HPDE6-E6E7 (cell line): ENCODE data around the gene VDR.
"Not testable (repeated sequence)": the region's sequence is repeated elsewhere in the genome, so short reads cannot be mapped to it uniquely, and the experiment has no call there.

Source experiments
- DNase-seq: peaks from one replicate; pipeline ENCODE4 v3.0.0; 2011; ENCODE audit warnings: missing footprints; ENCODE audit errors: extremely low spot score

VDR gene

GRCh38 chr12:47813511-47814196, 91.1 kb downstream of the VDR start:
- DNase-seq, result no peak

DNA sequence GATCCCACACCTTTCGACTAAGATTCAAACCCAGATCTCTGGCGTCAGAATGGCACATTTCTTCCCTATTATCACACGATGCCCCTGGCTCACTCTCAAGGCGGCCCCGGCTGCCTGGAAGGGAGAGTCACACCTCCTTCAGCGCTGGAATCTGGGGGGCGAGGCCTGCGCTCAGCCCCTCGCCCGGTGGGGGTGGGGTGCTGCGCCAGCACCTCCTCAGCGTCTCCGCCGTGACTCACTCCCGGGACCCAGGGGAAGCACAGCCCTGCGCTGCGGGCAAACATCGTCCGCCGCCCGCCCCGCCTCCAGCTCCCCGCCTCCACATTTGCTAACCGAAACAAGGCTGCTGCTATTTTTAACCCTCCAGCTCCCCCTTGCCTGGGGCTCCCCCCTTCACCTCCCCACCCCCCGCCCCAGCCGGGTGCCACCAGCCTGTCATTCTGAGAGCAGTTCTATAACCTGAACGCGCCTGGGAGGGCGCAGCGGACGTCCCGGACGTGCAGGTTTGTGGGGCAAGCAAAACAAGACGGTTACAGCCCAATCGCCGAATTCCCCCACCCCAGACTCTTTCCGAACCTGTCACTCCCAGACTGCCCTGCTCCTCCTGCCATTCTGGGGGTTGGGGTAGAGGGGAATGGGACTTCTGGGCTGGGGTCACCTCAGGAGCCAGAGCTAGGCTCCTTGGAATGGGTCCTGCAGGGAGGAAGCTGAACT, 91.8 kb downstream of the VDR start:
- DNase-seq, result peak; percentile 88

DNA sequence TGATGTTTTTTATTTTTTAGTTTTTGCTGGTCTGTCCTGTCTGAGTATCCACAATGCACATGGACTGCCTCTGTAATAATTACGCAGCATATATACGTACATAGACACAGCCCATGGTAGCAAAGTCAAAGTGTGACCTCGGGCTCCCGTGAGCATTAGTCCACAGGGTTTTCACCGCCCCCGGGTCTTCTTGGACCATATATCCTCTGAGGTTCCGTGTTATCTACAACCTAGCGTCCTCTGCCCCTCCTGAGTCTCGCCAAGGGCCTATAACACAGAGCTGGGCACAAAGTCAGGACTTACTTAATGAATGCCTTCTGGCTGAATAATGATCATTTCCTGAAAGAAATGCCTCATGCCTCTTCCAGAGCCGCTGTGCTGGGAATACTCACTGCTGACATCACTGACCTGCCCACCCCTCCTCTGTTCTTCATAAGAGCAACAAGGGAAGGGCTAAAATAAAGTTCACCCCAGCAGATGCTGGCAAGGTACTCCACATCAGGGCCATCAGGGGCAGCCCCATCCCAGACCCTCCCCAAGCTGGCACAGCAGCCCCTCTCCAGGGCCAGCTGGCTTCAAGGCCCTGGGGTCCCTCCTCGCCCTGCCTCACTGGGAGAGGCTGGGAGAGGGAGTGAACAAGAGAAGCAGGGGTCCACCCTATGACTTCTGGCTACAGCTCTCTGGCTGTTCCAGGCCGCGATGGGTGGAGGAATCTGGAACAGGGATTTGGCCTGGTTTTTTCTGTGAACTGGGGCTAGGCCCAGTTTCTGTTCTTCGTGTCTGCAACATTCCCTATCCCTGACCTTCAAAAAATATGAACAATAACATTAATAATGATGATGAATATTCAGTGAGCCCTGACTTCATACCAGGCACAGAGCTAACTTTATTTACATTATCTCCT, 93.0 kb downstream of the VDR start:
- DNase-seq, result no peak

- DNase-seq, result no peak
Measured at GRCh38 chr12:47811072-47811396, 93.8 kb downstream of the VDR start.

- DNase-seq, result not testable (repeated sequence)
Measured at GRCh38 chr12:47809518-47809917, 95.3 kb downstream of the VDR start.

GRCh38 chr12:47808574-47809365, 96.0 kb downstream of the VDR start:
- DNase-seq, result no peak

DNA sequence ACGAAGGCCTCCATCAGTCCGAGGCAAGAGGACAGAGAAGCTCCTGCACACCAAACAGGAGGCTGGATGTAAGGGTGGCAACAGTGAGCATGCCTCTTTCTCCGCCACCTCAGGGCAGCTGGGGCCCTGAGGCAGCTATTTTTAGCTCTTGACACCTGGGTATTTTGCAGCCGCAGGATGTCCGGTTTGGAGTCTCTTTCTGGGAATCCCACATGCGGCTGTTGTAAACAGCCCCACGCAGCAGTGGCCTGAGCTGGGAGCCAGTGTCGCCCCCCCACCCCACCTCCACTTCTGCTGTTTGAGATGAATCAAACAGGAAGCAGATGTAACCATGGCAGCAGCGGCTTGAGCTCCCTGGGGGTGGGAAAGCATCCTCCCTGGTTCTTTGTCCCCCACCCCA, 96.7 kb downstream of the VDR start:
- no peak for DNase-seq

DNA sequence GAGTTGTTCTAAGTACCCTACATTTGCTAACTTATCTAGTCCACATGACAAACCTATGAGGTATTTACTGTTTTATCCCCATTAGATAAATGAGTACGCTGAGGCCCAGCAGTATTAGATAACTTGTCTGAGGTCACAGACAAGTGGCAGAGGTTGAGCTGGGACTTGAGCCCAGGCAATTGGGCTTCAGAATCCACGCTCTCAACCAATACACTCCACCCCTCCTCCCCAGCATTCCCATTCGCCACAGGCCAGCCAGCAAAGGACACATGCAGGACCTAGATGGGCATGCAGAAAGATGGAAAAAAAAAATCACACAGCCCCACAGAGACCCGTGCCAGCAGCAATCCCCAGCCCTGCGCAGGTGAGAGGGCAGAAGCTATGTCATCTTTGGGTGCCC, 97.5 kb downstream of the VDR start:
- no peak for DNase-seq

DNA sequence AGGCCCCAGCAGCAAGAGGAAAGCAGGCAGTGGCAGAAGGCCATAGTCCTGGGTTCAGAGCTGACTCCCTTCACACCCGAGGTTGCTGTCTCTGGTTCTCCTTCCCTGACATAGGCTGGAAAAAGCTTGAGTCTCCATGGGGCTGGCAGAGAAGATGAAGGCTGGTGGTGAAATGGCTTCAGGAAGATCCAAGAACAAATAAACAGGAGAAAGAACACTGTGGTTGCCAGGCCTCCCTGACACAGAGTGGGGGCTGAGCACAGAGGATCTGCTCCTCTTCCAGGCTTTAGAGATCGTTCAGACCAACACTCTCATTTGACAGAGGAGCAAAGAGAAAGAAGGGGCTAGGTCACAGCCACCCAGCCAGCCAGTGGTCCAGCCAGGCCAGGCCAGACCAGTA, 99.4 kb downstream of the VDR start:
- DNase-seq, result no peak

GRCh38 chr12:47804171-47804570, 100.6 kb downstream of the VDR start:
- no peak for DNase-seq

DNA sequence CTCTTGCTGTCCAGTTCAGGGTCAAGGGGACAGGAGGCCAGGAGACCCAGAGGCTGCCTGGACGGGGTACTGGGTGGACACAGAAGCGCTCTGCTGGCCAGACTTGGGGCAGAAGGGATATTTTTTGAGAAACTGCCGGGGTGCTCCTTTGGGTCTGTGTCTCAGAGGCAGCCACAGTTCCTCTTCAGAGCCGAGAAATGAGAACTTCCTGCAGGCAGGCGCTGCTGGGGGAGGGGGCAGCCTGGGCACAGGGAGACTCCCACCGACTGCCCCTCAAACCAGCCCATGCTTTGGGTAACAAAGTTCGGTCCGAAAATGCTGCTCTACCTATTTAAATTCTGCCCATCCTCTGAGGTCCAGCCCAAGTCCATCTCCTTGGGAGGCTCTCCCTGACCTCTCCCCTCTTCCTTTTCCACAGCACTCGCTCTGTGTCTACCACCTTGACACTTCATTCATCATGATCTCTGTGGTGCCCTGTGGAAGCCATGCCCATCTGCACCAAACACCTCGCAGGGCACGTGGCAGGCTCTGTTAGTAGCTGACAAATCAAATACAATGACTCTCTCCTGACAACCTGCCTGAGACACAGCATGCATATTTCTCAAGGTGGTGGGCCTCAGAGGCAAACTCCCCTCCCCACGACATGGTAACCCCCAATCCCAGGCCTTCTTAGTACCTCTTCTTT, 101.5 kb downstream of the VDR start:
- no peak for DNase-seq

DNA sequence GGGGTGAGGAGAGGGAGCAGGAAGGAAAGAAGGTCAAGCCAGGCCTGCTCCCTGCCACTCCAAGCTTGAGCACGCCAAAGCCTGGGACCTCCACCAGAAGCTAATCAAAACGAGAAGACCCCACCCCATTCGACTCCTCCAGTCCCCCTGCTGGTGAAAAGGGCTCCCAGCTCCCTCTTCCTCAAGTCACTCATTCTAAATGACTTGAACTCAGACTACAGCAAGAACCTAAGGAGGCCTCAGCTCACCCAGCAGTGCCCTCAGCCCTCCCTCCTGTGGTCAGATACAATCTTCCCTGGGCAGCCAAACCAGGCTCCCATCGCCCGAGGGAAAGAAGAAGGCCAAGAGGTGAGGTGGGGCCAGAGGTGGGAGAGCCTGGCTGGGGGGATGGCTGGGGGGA, 102.5 kb downstream of the VDR start:
- no peak for DNase-seq

DNA sequence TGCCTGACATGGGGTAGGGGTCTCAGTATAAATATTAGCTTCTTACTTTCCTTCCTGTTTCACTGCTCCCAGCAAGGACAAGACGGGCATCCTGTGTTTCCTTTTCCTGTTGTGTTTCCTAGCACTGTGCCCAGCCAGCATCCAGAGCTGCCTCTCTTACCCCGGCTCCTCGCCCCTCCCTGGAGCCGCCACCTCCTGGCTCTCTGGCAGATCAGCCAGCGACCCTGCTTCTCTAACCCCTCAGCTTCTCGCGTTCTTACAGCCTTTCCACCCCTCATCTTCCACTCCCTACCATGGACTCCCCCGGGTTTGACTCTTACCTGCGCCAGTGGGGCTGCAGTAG, 102.9 kb downstream of the VDR start:
- no peak for DNase-seq

GRCh38 chr12:47801170-47801903, 103.5 kb downstream of the VDR start:
- DNase-seq, result no peak

GRCh38 chr12:47800582-47800981, 104.2 kb downstream of the VDR start:
- no peak for DNase-seq

DNA sequence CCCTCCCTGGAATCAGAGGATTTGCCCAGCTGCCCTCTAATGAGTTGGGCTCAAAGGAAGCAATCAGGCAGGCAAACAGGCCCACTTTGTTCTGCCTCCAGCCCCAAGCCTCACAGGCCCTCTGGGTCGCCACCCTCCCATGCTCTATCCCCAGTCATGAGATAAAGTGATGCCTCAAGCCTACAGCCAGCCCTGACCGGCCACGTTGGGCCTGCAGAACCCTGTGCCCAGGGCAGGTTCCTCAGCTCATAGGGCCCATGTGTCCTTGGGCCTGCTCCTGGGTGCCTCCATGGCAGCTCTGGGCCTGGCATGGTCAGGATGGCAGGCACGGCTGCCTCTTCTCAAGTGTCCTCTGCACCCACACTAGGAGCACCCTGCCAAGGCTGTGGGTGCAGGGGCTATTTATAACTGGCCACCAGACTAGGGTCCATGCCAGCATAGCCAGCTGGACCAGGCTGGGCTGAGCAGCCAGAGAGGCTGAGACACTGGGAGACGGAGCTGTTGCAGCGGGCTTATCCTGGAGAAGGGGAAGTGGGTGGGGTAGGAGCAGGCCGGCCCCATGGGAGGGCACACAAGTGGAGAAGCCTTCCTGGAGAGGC, 105.3 kb downstream of the VDR start:
- DNase-seq, result no peak

DNA sequence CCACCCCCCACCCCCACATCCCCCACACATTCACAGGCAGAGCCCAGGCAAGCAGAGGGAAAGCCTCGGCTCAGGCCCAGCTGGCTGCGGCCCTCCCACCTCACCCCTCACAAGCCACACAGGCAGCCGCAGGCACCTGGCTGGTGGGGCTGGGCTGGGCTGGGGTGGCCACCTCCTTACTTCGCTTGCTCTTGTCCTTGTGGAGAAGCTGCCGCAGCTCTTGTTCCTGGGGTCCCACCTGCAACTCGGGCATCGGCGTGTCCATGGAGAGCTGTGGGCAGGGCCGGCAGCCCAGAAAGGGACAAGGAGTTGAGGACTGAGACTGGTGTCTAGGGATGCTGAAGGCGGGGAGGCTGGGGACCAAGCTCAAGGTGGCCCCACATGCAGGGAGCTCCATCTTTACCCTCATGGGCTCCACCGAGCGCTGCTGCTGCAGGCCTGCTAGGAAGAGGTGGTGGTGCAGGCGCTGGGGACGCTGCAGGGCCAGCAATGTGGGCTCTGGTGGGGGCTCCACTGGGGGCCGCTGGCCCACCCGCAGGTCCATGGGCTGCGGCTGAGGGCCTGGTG, 106.3 kb downstream of the VDR start:
- DNase-seq, result no peak

DNA sequence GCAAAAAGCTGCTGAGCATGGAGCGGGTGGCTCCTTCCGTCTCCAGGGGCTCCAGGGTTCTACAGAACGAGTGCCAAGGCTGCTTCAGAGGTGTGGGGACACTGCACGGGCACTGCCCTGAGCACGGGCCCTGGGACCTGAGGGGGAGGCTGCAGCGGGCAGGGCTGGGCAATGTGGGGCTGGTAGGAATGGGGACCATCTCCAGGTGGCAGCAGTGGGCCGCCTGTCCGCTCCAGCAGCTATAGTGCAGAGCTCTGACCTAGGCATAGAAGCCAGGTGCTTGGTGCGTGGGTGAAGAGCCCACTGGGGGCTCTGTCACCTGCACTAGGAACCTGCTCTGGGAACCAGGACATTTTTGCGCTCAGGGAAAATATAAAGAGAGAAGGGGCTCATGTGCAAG, 107.4 kb downstream of the VDR start:
- DNase-seq, result no peak

DNA sequence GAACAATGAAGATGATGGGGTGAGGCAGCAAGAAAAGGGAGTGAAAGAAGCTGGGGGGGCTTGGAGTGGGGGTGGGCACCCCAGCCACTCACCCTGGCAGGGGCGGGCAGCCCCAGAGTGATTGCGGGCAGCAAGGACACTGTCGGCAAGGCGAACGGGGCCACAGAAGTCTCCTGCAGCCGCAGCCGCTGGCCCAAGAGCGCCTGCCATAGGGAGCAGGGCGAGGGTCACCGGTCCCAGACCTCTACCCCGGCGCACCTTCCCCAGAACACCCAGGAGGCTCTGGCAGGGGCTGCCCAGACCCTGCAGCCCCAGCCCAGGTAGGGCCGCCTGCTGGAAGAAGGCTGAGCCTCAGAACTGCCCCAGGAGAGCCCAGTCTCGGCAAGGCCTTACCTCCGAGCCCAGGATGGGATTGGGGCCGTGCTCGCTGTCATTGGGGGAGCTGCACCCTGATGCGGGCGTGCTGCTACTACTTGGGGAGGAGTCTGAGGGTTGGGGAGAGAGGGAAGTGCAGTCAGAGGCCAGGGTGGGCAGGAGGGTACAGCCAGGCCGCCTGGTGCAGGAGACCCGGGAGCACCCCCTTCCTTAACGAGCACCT, 108.9 kb downstream of the VDR start:
- no peak for DNase-seq
